HCT116 (cell line): Measurements from ENCODE around the gene C2CD4B. TPM values are rescaled to one million over a fixed set of nuclear protein-coding genes. Genes with fewer than 3 reads are reported as not detected.

Experiments used
- ATAC-seq: fragments of 200-7000 bp; cut with Tn5 transposase; 2 replicates; pipeline ENCODE4 v1.9.1; 2020; ENCODE audit warnings: mild to moderate bottlenecking, moderate library complexity
- BruUV-seq: library from RNA; stranded (reverse); fragments of 400-500 nt; replicated peaks from 2 replicates; lab custom pipeline; 2021; lab: Mats Ljungman, UMichigan
- CTCF ChIA-PET: fragments of 300-600 bp; sonication (Branson Sonifier 250); formaldehyde crosslinking; loops from one replicate; lab custom pipeline; 2021; ENCODE audit warnings: antibody characterized with exemption; lab: Charles Lee
- POLR2A ChIA-PET: fragments of 300-600, 350-600 bp; sonication (Branson Sonifier 250); formaldehyde crosslinking; loops from one replicate; lab custom pipeline; 2021; ENCODE audit warnings: antibody characterized with exemption; lab: Charles Lee
- RAD21 ChIA-PET, 2 experiments: fragments of 300-600 bp; sonication (Branson Sonifier 250); formaldehyde crosslinking; loops; one replicate each; lab custom pipeline; 2023; ENCODE audit warnings: low total read pairs in 2 of 2; ENCODE audit not compliant: uncharacterized antibody in 2 of 2, unreplicated experiment in 2 of 2, low non-redundant PET in 1 of 2; lab: Charles Lee
- DNase-seq: peaks from one replicate; pipeline ENCODE4 v3.0.0-alpha.2; 2010; ENCODE audit warnings: low read depth, low spot score
- H2AFZ ChIP-seq: fragments of 200-600 bp; shearing (Covaris generic), sonication (generic); 2 replicates; pipeline ENCODE4 v1.6.1; 2017; ENCODE audit warnings: low read depth, mixed run types, mixed read lengths, antibody characterized with exemption, low read length; ENCODE audit not compliant: poor library complexity, severe bottlenecking
- H3K27ac ChIP-seq: 2 replicates; pipeline ENCODE4 v1.5.1; 2012; ENCODE audit warnings: low read depth, low read length
- H3K27me3 ChIP-seq: fragments of 200-600 bp; sonication (generic); 2 replicates; pipeline ENCODE4 v1.6.1; 2016; ENCODE audit warnings: mixed run types, low read length, mixed read lengths; ENCODE audit not compliant: insufficient read depth
- H3K36me3 ChIP-seq, 2 experiments: fragments of 200-500 bp in 1 of 2; fragments of 200-600 bp in 1 of 2; sonication (Bioruptor generic) in 1 of 2; sonication (generic) in 1 of 2; 2 replicates each; pipeline versions ENCODE4 v1.5.1 to v1.6.1; 2014 to 2016; ENCODE audit warnings: low read length in 2 of 2, inconsistent platforms in 1 of 2, mixed read lengths in 1 of 2, mixed run types in 1 of 2; ENCODE audit not compliant: insufficient read depth in 2 of 2, control insufficient read depth in 1 of 2
- H3K4me1 ChIP-seq, 2 experiments: fragments of 200-600 bp in 1 of 2; sonication (generic) in 1 of 2; 2 replicates each; pipeline versions ENCODE4 v1.5.1 to v1.6.1; 2012 to 2017; ENCODE audit warnings: low read length in 2 of 2, inconsistent platforms in 1 of 2, mild to moderate bottlenecking in 1 of 2, mixed read lengths in 1 of 2, mixed run types in 1 of 2, moderate library complexity in 1 of 2; ENCODE audit not compliant: insufficient read depth in 2 of 2, control insufficient read depth in 1 of 2
- H3K4me2 ChIP-seq: fragments of 200-600 bp; sonication (generic); 2 replicates; pipeline ENCODE4 v1.6.1; 2017; ENCODE audit warnings: mixed run types, low read length, mixed read lengths
- H3K4me3 ChIP-seq, 2 experiments: fragments of 200-600 bp in 1 of 2; sonication (generic) in 1 of 2; replicated peaks in 1 of 2; 2 replicates each; pipeline ENCODE4 v1.5.1; 2011 to 2016; ENCODE audit warnings: low read length in 2 of 2, control low read depth in 1 of 2, low read depth in 1 of 2, mild to moderate bottlenecking in 1 of 2, mixed read lengths in 1 of 2, mixed run types in 1 of 2
- H3K79me2 ChIP-seq: fragments of 200-600 bp; sonication (generic); 2 replicates; pipeline ENCODE4 v1.6.1; 2017; ENCODE audit warnings: mild to moderate bottlenecking, mixed run types, low read length, moderate library complexity, mixed read lengths; ENCODE audit not compliant: insufficient read depth
- H3K9ac ChIP-seq: fragments of 200-600 bp; sonication (generic); 2 replicates; pipeline ENCODE4 v1.6.1; 2016; ENCODE audit warnings: low read length, mixed read lengths
- H3K9me2 ChIP-seq: fragments of 200-600 bp; sonication (generic), shearing (Covaris generic); 2 replicates; pipeline ENCODE4 v1.6.1; 2017; ENCODE audit warnings: mixed run types, mild to moderate bottlenecking, moderate library complexity; ENCODE audit not compliant: insufficient read depth
- H3K9me3 ChIP-seq, 2 experiments: fragments of 200-500 bp in 1 of 2; fragments of 200-600 bp in 1 of 2; sonication (Bioruptor generic) in 1 of 2; sonication (generic) in 1 of 2; 2 replicates each; pipeline ENCODE4 v1.6.1; 2014 to 2017; ENCODE audit warnings: low read length in 2 of 2, mixed read lengths in 2 of 2, inconsistent platforms in 1 of 2, low read depth in 1 of 2, mild to moderate bottlenecking in 1 of 2, mixed run types in 1 of 2, moderate library complexity in 1 of 2; ENCODE audit not compliant: control insufficient read depth in 1 of 2, insufficient read depth in 1 of 2
- H4K20me1 ChIP-seq: fragments of 200-600 bp; sonication (generic), shearing (Covaris generic); 2 replicates; pipeline ENCODE4 v1.6.1; 2017; ENCODE audit warnings: mixed run types, mild to moderate bottlenecking, moderate library complexity; ENCODE audit not compliant: insufficient read depth
- CBX3 ChIP-seq: IDR thresholded peaks from 2 replicates; pipeline ENCODE4 v1.6.1; 2012; ENCODE audit warnings: low read depth
- EGR1 ChIP-seq: IDR thresholded peaks from 2 replicates; pipeline ENCODE4 v1.6.1; 2012; ENCODE audit warnings: low read depth
- EZH2 ChIP-seq: fragments of 200-600 bp; sonication (generic); IDR thresholded peaks from 2 replicates; pipeline ENCODE4 v1.6.1; 2017; ENCODE audit warnings: antibody characterized with exemption, mixed run types
- FOSL1 ChIP-seq: IDR thresholded peaks from 2 replicates; pipeline ENCODE4 v1.6.1; 2012; ENCODE audit warnings: low read depth
- JUND ChIP-seq: IDR thresholded peaks from 2 replicates; pipeline ENCODE4 v1.6.1; 2012
- MAX ChIP-seq: IDR thresholded peaks from 2 replicates; pipeline ENCODE4 v1.6.1; 2012
- RAD21 ChIP-seq: IDR thresholded peaks from 2 replicates; pipeline ENCODE4 v1.6.1; 2012; ENCODE audit warnings: low read depth, mild to moderate bottlenecking
- SP1 ChIP-seq: IDR thresholded peaks from 2 replicates; pipeline ENCODE4 v1.6.1; 2012; ENCODE audit warnings: low read depth
- TCF7L2 ChIP-seq: IDR thresholded peaks from 2 replicates; pipeline ENCODE4 v1.7.0; 2011; ENCODE audit warnings: borderline replicate concordance, inconsistent platforms; ENCODE audit not compliant: insufficient read depth, insufficient read length; ENCODE audit errors: extremely low read depth
- YY1 ChIP-seq: IDR thresholded peaks from 2 replicates; pipeline ENCODE4 v1.6.1; 2011; ENCODE audit warnings: low read length, low read depth, moderate library complexity, mild to moderate bottlenecking; ENCODE audit not compliant: insufficient replicate concordance; ENCODE audit errors: extremely low read depth
- ZBTB33 ChIP-seq: IDR thresholded peaks from 2 replicates; pipeline ENCODE4 v1.6.1; 2011; ENCODE audit warnings: mild to moderate bottlenecking, low read length, moderate library complexity; ENCODE audit not compliant: insufficient replicate concordance; ENCODE audit errors: extremely low read depth
- ZFX ChIP-seq: fragments of 450-650 bp; IDR thresholded peaks from 2 replicates; pipeline ENCODE4 v1.6.1; 2017
- ZNF274 ChIP-seq: fragments of 200-500 bp; sonication (Bioruptor generic); IDR thresholded peaks from 2 replicates; pipeline ENCODE4 v1.6.1; 2014; ENCODE audit warnings: mild to moderate bottlenecking, low read depth, low read length, inconsistent platforms
- intact Hi-C: fragments of 100-400 bp; cut with micrococcal nuclease; formaldehyde crosslinking; loops from 2 replicates; pipeline ENCODE4 v1.10.0; 2022
- total RNA-seq: library from RNA; stranded (reverse); gene quantifications from one replicate; pipeline ENCODE4 v1.2.1, GENCODE V29; 2021; ENCODE audit not compliant: unreplicated experiment
- TF ChIP-seq, protein P1 (sequence below): IDR thresholded peaks from 2 replicates; pipeline ENCODE4 v1.6.1; 2012
- TF ChIP-seq, protein P2 (sequence below), 3 experiments: fragments of 200-600 bp in 1 of 3; sonication (generic) in 1 of 3; IDR thresholded peaks in 2 of 3; conservative IDR thresholded peaks in 1 of 3; 2 replicates each; pipeline ENCODE4 v1.5.1; 2012 to 2017; ENCODE audit warnings: low read depth in 2 of 3, low read length in 2 of 3, antibody characterized with exemption in 1 of 3, borderline replicate concordance in 1 of 3, control low read depth in 1 of 3, mild to moderate bottlenecking in 1 of 3, mixed read lengths in 1 of 3, mixed run types in 1 of 3, moderate library complexity in 1 of 3; ENCODE audit not compliant: insufficient read depth in 1 of 3

C2CD4B gene
- total RNA-seq, 1 experiment from 2014 or later = not detected

- Histone ChIP-seq H2AFZ (no peak overlapping the region), H3K9ac (no peak overlapping the region), H3K9me3 (0 out of 4 replicates have a peak, but pooled peaks cover 0 to 5% of the 10 kb centered on the region in 2 experiments), H3K36me3 (no peaks in the 10 kb centered on the region), H4K20me1 (no peaks in the 10 kb centered on the region), H3K79me2 (no peaks in the 10 kb centered on the region), H3K9me2 (no peaks in the 10 kb centered on the region), H3K4me3 (no peak overlapping the region), H3K4me2 (no peak overlapping the region), H3K27ac (no peak overlapping the region), H3K4me1 (no peaks in the 10 kb centered on the region), H3K27me3 (no peaks in the 10 kb centered on the region)
- no peak for DNase-seq
- intact Hi-C loops = no loop called here
- RAD21 ChIA-PET = no interaction called here
- CTCF ChIA-PET = no interaction called here
- POLR2A ChIA-PET = no interaction called here
- no TSS peak for BruUV-seq
- no peak for ATAC-seq
- no peak for TF ChIP-seq EZH2
Observed at GRCh38 chr15:62183130-62183529, 18.0 kb upstream of the C2CD4B start.

- no peak overlapping the region for H3K27ac ChIP-seq
- no peak overlapping the region for H3K9ac ChIP-seq
- RAD21 ChIA-PET = no interaction called here
- H3K4me2 ChIP-seq = no peak overlapping the region
- H4K20me1 ChIP-seq = no peaks in the 10 kb centered on the region
- DNase-seq (no peak), ATAC-seq (no peak)
- no peak overlapping the region for H3K4me3 ChIP-seq
- H3K9me2 ChIP-seq = no peaks in the 10 kb centered on the region
- POLR2A ChIA-PET = no interaction called here
- CTCF ChIA-PET = no interaction called here
- intact Hi-C loops = no loop called here
- no peak overlapping the region for H2AFZ ChIP-seq
- no peaks in the 10 kb centered on the region for H3K4me1 ChIP-seq
- H3K9me3 ChIP-seq = no peaks in the 10 kb centered on the region
- BruUV-seq = no TSS peak
- H3K79me2 ChIP-seq = no peaks in the 10 kb centered on the region
- no peaks in the 10 kb centered on the region for H3K36me3 ChIP-seq
- H3K27me3 ChIP-seq = no peaks in the 10 kb centered on the region; the same call in none of the 2 replicates
- TF ChIP-seq MAX (no peak), ZBTB33 (no peak), JUND (no peak), SP1 (no peak), EZH2 (no peak), ZFX (no peak), YY1 (no peak), CBX3 (no peak), RAD21 (no peak), FOSL1 (no peak), EGR1 (no peak), ZNF274 (no peak), TCF7L2 (no peak)
- TF ChIP-seq, protein P1, sequence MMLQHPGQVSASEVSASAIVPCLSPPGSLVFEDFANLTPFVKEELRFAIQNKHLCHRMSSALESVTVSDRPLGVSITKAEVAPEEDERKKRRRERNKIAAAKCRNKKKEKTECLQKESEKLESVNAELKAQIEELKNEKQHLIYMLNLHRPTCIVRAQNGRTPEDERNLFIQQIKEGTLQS = no peak
- TF ChIP-seq, protein P2, sequence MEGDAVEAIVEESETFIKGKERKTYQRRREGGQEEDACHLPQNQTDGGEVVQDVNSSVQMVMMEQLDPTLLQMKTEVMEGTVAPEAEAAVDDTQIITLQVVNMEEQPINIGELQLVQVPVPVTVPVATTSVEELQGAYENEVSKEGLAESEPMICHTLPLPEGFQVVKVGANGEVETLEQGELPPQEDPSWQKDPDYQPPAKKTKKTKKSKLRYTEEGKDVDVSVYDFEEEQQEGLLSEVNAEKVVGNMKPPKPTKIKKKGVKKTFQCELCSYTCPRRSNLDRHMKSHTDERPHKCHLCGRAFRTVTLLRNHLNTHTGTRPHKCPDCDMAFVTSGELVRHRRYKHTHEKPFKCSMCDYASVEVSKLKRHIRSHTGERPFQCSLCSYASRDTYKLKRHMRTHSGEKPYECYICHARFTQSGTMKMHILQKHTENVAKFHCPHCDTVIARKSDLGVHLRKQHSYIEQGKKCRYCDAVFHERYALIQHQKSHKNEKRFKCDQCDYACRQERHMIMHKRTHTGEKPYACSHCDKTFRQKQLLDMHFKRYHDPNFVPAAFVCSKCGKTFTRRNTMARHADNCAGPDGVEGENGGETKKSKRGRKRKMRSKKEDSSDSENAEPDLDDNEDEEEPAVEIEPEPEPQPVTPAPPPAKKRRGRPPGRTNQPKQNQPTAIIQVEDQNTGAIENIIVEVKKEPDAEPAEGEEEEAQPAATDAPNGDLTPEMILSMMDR (IDR thresholded peaks at IDR 0.05 in 2 of 3, conservative IDR thresholded peaks at IDR 0.05 in 1 of 3; ENCODE audit: borderline replicate concordance in 1 of 3, insufficient read depth in 1 of 3, low read depth in 2 of 3, low read length in 2 of 3) = no peak
Observed at GRCh38 chr15:62173215-62173614, 8.1 kb upstream of the C2CD4B start.
